GM18526 (cell line): ENCODE results near the gene PPP4R4.

Source experiments
- POLR2A ChIP-seq: IDR thresholded peaks from 3 replicates; pipeline ENCODE4 v1.6.1; 2011; ENCODE audit not compliant: insufficient read length; ENCODE audit errors: extremely low read depth

PPP4R4 gene

GRCh38 chr14:94290197-94290596 is 116.1 kb downstream of the PPP4R4 start:
- no peak for TF ChIP-seq POLR2A

GRCh38 chr14:94291159-94291905 is 117.2 kb downstream of the PPP4R4 start:
- TF ChIP-seq POLR2A, result no peak

- TF ChIP-seq POLR2A, result no peak
Observed at GRCh38 chr14:94291906-94292525, 117.9 kb downstream of the PPP4R4 start.

GRCh38 chr14:94292526-94292871 is 118.4 kb downstream of the PPP4R4 start:
- no peak for TF ChIP-seq POLR2A

GRCh38 chr14:94292872-94293577 is 118.9 kb downstream of the PPP4R4 start, which contains the start of gene SERPINA10:
TSS of gene SERPINA10 (minus strand) at chr14:94293268. CDS start at chr14:94290593, 2,675 bp downstream.
- TF ChIP-seq POLR2A, result no peak

GRCh38 chr14:94293578-94293924 is 119.4 kb downstream of the PPP4R4 start:
- TF ChIP-seq POLR2A, result no peak

GRCh38 chr14:94295360-94296180 is 121.4 kb downstream of the PPP4R4 start:
- TF ChIP-seq POLR2A, result no peak

GRCh38 chr14:94298130-94298529 is 124.0 kb downstream of the PPP4R4 start:
- no peak for TF ChIP-seq POLR2A

GRCh38 chr14:94303111-94303510 is 129.0 kb downstream of the PPP4R4 start:
- TF ChIP-seq POLR2A, result no peak

GRCh38 chr14:94304243-94304642 is 130.1 kb downstream of the PPP4R4 start:
- no peak for TF ChIP-seq POLR2A

- no peak for TF ChIP-seq POLR2A
Observed at GRCh38 chr14:94305620-94306019, 131.5 kb downstream of the PPP4R4 start.

- no peak for TF ChIP-seq POLR2A
Observed at GRCh38 chr14:94306047-94306978, 132.2 kb downstream of the PPP4R4 start.

GRCh38 chr14:94307410-94307992 is 133.4 kb downstream of the PPP4R4 start:
- TF ChIP-seq POLR2A, result no peak

- TF ChIP-seq POLR2A, result no peak
Observed at GRCh38 chr14:94309721-94310120, 135.6 kb downstream of the PPP4R4 start.

GRCh38 chr14:94310248-94310647 is 136.1 kb downstream of the PPP4R4 start:
- TF ChIP-seq POLR2A, result no peak
